Calu3 (cell line): ENCODE measurements around the gene HSD17B12. TPM values are rescaled to one million over a fixed set of nuclear protein-coding genes. Genes with fewer than 3 reads are reported as not detected.
A peak's percentile ranks its signal among the peaks of the same experiment; 100 is the strongest.

Experiments used
- BruUV-seq: library from RNA; stranded (reverse); fragments of 400-500 nt; replicated peaks from 2 replicates; lab custom pipeline; 2021; lab: Mats Ljungman, UMichigan
- CTCF ChIA-PET: fragments of 300-600 bp; sonication (Branson Sonifier 250); formaldehyde crosslinking; loops from one replicate; lab custom pipeline; 2022; ENCODE audit warnings: antibody characterized with exemption; lab: Charles Lee
- DNase-seq: peaks from one replicate; pipeline ENCODE4 v3.0.0; 2022
- H3K27ac Mint-ChIP-seq: one replicate; pipeline ENCODE4 v1.8.0; 2022; ENCODE audit warnings: mixed read lengths; ENCODE audit not compliant: unreplicated experiment
- H3K27me3 Mint-ChIP-seq: one replicate; pipeline ENCODE4 v1.8.0; 2022; ENCODE audit warnings: mixed read lengths; ENCODE audit not compliant: unreplicated experiment
- H3K36me3 Mint-ChIP-seq: one replicate; pipeline ENCODE4 v1.8.0; 2022; ENCODE audit warnings: mild to moderate bottlenecking, moderate library complexity, mixed read lengths; ENCODE audit not compliant: insufficient read depth, unreplicated experiment
- H3K4me1 Mint-ChIP-seq: one replicate; pipeline ENCODE4 v1.8.0; 2022; ENCODE audit warnings: mild to moderate bottlenecking, low read depth, mixed read lengths; ENCODE audit not compliant: unreplicated experiment
- H3K4me3 Mint-ChIP-seq: one replicate; pipeline ENCODE4 v1.8.0; 2022; ENCODE audit warnings: mild to moderate bottlenecking, low read depth, moderate library complexity, mixed read lengths; ENCODE audit not compliant: unreplicated experiment
- H3K9me3 Mint-ChIP-seq: one replicate; pipeline ENCODE4 v1.8.0; 2022; ENCODE audit warnings: low read depth, mixed read lengths; ENCODE audit not compliant: unreplicated experiment
- intact Hi-C: fragments of 100-400 bp; cut with micrococcal nuclease; formaldehyde crosslinking; loops from one replicate; pipeline ENCODE4 v1.10.0; 2022; ENCODE audit not compliant: unreplicated experiment
- total RNA-seq: library from RNA; stranded (reverse); gene quantifications from 2 replicates; pipeline ENCODE4 v1.2.3, GENCODE V29; 2022
- TF ChIP-seq, protein P1 (sequence below): fragments of 200-600 bp; IDR thresholded peaks from one replicate; pipeline ENCODE4 v1.8.0; 2022; ENCODE audit warnings: antibody characterized with exemption; ENCODE audit not compliant: unreplicated experiment

Gene HSD17B12
- total RNA-seq, 1 experiment from 2014 or later, result 114 TPM

DNA sequence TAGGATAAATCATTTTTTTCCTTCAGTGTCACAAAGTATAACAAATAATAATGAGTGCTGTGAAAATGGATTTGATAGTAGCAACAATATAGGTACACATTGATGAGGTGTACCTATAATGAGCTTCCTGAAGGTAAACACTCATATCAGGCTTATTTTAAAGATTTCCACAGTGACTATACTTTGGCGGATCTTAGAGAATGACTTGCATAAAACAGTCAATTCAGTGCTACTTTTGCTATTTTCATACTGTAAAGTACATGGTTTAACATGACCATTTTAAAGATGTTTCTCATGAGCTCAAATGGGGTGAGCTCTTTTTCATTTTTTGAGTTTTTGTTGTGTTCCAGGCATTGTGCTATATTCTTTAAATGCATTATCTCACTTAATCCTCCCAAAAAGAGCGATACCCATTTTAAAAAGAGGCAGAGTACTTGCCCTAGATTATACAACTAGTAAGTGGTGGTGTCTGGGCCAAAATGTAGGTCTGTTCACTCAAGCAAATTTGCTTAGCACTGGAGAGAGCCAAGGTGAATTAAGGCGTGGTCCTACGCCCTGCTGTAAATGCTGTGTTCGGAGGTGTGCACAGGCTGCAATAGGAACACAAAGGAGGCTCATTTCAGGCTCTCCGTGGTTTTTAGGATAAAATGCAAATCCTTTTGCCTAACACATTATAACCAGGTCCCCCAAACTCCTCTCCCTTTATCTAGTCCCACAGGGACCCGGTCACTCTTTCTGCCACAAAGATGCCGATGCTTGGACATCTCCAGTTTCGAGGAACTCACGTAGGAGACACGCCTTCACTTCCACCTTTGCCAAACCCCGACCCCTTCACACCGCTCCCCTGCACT, 199.5 kb downstream of the HSD17B12 start:
- TF ChIP-seq, protein P1, sequence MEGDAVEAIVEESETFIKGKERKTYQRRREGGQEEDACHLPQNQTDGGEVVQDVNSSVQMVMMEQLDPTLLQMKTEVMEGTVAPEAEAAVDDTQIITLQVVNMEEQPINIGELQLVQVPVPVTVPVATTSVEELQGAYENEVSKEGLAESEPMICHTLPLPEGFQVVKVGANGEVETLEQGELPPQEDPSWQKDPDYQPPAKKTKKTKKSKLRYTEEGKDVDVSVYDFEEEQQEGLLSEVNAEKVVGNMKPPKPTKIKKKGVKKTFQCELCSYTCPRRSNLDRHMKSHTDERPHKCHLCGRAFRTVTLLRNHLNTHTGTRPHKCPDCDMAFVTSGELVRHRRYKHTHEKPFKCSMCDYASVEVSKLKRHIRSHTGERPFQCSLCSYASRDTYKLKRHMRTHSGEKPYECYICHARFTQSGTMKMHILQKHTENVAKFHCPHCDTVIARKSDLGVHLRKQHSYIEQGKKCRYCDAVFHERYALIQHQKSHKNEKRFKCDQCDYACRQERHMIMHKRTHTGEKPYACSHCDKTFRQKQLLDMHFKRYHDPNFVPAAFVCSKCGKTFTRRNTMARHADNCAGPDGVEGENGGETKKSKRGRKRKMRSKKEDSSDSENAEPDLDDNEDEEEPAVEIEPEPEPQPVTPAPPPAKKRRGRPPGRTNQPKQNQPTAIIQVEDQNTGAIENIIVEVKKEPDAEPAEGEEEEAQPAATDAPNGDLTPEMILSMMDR, result no peak
- CTCF ChIA-PET, result interaction anchor here (1.2 kb wide), 1 partner anchor 10 kb away, joined by 4 read pairs; no protein-coding TSS in a partner anchor
- intact Hi-C loops, result no loop called here
- Mint-ChIP-seq H3K9me3 (no peaks in the 10 kb centered on the region), H3K4me3 (peak overlapping the region; percentile 83), H3K27ac (peak overlapping the region; percentile 49), H3K4me1 (peaks cover 16% of the 10 kb centered on the region), H3K36me3 (peaks cover 12% of the 10 kb centered on the region), H3K27me3 (peaks cover 27% of the 10 kb centered on the region)
- no peak for DNase-seq
- no TSS peak for BruUV-seq

DNA sequence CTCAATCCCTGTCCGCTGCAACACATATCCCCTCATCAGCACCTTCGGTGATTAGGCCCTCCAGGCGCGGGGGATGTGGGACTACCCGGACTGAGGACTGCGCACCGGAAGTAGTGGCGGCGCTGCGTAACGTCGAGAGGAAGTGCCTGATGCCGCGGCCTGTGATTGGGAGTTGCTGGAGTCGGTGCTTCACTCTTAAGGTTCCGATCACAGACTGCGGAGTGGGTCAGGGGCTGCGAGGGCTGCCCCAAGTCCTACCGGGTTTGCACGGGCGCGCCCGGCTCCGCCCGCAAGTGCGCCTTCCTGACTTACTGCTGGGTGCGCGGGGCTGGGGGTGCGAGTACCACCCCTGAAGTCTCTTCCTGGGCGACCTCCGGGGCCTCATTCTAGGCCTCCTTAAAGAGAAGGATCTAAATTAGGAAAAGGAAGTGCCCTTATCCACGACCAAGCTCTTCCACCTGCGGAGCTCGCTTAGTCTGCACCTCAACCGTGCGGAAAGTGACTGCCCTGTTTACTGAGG, 200.2 kb downstream of the HSD17B12 start, which contains the start of gene ALKBH3:
Gene ALKBH3, plus strand, starts transcription at position 192 of the 520 bp plus-strand sequence. CDS start 1,822 bp downstream, outside the sequence.
- H3K9me3 Mint-ChIP-seq, result no peaks in the 10 kb centered on the region
- CTCF ChIA-PET, result interaction anchor here (1.2 kb wide), 1 partner anchor 9 kb away, joined by 4 read pairs; no protein-coding TSS in a partner anchor
- peaks cover 21% of the 10 kb centered on the region for H3K27me3 Mint-ChIP-seq
- H3K36me3 Mint-ChIP-seq, result peaks cover 12% of the 10 kb centered on the region
- H3K4me3 Mint-ChIP-seq, result peak within 1 kb of the TSS; percentile 83
- peak; percentile 91 for DNase-seq
- intact Hi-C loops, result no loop called here
- TF ChIP-seq, protein P1, result no peak
- no TSS peak for BruUV-seq
- peaks cover 16% of the 10 kb centered on the region for H3K4me1 Mint-ChIP-seq
- H3K27ac Mint-ChIP-seq, result peak within 1 kb of the TSS; percentile 49

DNA sequence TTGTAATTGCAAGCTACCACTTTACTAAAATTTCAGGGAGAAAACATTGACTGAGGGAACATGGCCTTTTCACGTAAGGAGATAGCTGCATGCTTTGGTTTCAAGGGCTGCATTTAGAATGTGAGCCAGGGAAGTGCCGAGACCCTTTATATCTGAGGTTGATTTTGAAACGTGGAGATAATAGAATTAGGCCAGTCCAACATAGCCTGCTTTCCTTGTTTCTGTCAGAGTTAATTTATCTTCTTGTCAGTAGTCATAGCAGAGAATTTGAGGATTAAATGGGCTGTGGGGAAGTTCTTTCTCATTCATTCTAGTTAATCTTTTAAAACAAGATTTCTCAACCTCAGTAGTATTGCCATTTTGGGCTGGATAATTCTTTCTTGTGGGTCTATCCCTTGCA, 212.3 kb downstream of the HSD17B12 start:
- Mint-ChIP-seq H3K4me1 (no peaks in the 10 kb centered on the region), H3K9me3 (no peaks in the 10 kb centered on the region), H3K27ac (no peak overlapping the region), H3K4me3 (no peak overlapping the region), H3K36me3 (peaks cover 18% of the 10 kb centered on the region), H3K27me3 (no peaks in the 10 kb centered on the region)
- BruUV-seq, result no TSS peak
- intact Hi-C loops, result loop anchor here (5.0 kb wide), 1 partner anchor 199 kb away; no protein-coding TSS in a partner anchor
- CTCF ChIA-PET, result no interaction called here
- no peak for DNase-seq
- TF ChIP-seq, protein P1, result no peak

DNA sequence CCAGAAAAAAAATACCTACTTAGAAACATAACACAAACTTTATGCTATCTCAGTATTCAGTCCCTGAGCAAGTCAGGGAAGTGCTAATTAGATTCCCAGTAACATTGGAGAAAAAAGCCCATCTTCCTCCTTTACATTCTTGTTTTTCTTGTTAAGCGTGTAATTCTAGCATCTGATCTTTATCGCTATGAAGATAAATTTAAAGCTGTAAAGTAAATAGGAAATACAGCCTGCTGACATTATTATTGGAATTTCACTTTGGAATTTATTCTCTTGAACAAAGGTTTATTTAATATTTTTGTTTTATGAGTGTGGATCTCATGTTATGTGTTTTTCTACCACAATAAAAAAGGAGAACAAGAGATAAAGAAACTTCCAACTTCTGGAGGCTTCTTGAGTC, 214.0 kb downstream of the HSD17B12 start:
- no peaks in the 10 kb centered on the region for H3K4me1 Mint-ChIP-seq
- TF ChIP-seq, protein P1, result no peak
- BruUV-seq, result no TSS peak
- H3K36me3 Mint-ChIP-seq, result peaks cover 18% of the 10 kb centered on the region
- no peak overlapping the region for H3K4me3 Mint-ChIP-seq
- CTCF ChIA-PET, result no interaction called here
- DNase-seq, result no peak
- H3K27me3 Mint-ChIP-seq, result no peaks in the 10 kb centered on the region
- intact Hi-C loops, result loop anchor here (5.0 kb wide), 1 partner anchor 198 kb away; no protein-coding TSS in a partner anchor
- no peak overlapping the region for H3K27ac Mint-ChIP-seq
- H3K9me3 Mint-ChIP-seq, result no peaks in the 10 kb centered on the region
